KG1 (cell line): ENCODE data around the gene CAPN14.
A peak's percentile ranks its signal among the peaks of the same experiment; 100 is the strongest.

ENCODE experiments used
- DNase-seq: peaks from one replicate; lab custom pipeline; 2025; lab: John Stamatoyannopoulos, UW

Gene CAPN14

GRCh38 chr2:31139671-31140070 lies 77.6 kb downstream of the CAPN14 start:
- no peak for DNase-seq

DNA sequence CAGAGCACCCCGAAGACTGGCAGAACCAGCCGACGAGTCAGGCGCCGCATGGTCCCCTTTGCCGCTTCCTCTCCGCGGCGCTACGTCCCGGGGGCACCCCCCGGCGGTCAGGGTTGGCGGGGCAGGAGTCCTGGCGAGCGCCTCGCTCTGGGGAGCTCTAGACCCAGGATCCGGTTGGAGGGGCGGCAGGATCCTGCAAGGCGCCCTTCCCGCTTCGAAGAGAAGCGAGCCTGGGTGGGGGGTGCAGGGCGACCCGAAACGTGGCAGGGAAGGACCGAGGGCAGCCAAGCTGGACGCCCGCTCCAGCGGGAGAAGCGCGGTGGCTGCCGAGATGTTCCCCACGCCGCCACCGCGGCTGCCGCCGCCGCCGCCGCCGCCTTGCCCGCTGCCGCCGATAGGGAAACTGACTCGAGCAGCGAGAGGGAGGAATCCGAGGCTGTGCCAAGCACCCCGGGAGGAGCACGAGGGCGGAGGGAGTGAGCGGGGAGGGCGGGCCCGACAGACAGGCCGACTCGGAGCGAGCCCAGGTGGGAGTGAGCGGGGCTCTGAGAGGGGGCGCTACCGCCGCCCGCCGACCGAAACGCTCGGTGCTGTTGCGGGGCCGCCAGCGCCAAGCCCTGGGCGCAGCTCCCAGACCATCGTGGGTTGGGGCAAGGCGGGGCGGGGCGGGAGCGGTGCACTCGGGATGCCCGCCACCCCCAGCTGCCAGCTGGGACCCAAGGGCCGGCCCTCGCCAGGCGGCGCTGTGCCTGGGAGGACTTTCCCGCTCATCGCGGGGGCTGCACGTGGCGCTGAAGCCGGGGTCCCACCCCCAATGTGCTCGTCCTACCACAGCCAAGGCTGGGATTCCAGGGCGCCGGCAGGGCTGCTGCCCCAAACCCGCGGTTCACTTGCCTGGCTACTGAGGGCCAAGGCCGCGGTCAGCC lies 79.0 kb downstream of the CAPN14 start, which contains the start of gene GALNT14:
Gene GALNT14 (minus strand): TSS at position 404 of the 926 bp plus-strand sequence. CDS start 354 bp downstream, at position 50.
- DNase-seq = peak; percentile 47

DNA sequence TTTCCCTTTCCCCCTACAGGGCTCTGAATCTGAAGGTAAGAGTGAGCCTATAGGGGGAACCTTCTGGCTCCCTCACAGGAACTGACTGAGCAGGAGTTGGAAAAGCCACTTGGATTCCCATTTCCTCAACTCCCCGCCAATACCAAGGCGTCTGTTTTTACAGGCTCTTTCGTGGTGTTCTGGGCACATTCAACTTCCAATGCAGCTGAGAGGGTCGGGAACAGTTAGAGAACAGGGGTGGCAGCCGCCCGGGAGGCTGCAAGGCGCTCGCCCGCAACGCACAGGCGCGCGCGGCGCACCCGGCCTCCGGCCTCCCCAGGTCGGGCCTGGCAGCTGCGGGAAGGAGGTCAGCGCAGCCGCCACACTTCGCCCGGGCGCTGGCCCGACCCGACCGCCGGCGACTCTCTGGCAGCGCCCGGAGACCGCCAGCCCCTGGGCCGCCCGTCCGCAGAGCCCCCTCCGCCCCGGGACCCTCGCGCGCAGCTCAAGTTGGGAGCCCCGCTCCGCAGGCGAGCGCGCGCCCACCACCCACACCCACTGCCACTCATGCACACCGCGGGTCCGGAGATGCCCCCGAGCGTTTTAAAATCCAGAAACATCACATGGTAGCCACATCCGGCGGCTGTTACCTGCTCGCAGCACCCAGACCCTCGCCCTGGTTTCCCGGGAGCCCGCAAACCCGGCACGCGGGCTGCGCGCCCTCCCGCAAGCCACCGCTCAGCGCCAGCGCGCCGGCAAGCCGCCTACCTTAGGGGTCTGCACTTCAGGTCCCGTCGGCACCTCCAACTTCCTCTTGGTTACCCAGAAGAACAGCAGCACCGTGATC lies 79.9 kb downstream of the CAPN14 start:
- DNase-seq = no peak

GRCh38 chr2:31136732-31137131 lies 80.6 kb downstream of the CAPN14 start:
- no peak for DNase-seq

DNA sequence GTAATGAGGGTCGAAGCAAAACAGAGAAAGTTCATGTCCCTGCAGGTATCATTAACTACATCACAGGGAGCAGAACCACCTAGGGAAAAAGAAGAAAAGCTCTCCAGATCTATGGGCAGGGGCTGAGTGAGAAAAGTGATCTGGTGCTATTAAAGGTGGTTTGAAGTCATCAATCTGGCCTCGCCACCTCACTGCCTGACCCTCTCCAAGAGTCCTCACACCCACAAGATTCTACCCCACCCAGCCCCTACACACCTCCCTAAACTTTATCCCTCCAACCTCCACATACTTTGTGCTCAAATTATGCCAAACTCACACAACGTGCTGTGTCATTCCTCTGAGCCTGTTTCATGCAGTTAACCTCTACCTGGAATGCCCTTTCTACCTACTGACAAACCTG lies 81.3 kb downstream of the CAPN14 start:
- no peak for DNase-seq

GRCh38 chr2:31134480-31134879 lies 82.8 kb downstream of the CAPN14 start:
- no peak for DNase-seq

DNA sequence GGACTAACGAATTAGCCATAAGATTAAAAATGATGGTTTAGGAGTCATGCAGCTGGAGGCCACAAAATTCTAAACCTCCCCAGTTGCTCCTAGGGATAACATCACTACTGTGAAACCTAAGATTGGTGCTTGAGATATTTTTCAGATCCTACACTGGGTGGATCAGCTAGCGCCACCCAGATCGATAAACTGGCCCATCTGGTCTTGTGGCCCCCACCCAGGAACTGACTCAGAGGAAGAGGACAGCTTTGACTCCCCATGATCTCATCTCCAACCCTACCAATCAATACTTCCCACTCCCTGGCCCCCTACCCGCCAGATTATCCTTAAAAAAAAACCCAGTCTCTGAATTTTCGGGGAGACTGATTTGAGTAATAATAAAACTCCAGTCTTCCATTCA lies 84.5 kb downstream of the CAPN14 start:
- no peak for DNase-seq

GRCh38 chr2:31131871-31132270 lies 85.4 kb downstream of the CAPN14 start:
- DNase-seq = no peak

DNA sequence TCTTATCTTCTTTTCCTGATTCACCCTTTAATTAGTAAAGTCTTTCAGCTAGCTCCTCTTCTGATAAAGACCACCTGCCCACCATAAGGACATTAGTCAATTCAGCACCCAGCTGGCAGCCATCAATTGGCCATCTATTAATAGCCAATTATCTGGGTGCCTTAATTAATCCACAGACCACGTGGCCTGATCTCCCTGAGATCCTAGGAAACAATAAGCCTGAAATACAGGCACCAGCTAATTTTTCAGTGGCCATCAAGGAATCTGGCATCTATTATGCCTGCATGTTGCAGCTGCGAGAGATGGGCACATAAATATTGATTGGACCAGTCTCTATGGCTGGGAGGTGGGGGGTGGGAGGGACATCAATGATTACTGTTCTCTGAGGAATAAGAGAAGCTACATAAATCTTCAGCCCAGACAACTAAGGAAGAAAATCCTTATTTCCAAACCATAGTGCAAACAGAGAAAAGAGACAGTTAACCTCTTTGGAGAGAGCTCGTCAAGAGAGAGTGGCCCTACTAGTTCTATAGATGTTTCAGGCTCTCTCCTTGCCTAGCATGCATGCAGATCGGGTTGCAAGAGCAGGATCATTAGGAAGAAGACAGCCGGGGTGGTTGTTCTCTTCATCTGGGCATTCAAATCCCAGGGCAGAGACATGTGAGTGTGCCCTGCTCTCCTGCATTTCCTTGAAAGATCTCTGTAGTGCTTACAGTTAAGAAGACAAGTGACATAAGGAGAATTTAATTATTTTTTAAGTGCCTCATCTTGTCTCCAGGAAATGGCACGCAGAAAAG lies 87.7 kb downstream of the CAPN14 start:
- no peak for DNase-seq

DNA sequence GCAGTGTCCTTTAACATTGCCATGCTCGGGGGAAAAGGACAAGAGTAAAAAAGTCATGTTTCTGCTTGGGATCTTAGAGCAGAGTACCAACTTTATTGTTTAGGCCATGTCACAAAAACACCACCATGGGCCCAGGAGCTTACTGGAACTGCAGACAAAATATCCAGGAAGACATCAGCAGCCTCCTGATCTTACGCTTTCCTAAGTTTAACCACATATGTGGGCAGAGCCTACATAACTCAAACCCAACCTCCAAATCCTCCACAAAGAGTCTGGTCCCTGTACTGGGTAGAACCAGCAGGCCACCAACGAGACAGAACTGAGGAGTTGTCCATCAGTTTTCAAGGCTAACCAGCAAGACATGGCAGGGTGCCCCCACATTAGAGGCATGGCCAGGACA lies 89.4 kb downstream of the CAPN14 start:
- DNase-seq = no peak

- DNase-seq = no peak
Measured at GRCh38 chr2:31125918-31126695, 91.2 kb downstream of the CAPN14 start.

DNA sequence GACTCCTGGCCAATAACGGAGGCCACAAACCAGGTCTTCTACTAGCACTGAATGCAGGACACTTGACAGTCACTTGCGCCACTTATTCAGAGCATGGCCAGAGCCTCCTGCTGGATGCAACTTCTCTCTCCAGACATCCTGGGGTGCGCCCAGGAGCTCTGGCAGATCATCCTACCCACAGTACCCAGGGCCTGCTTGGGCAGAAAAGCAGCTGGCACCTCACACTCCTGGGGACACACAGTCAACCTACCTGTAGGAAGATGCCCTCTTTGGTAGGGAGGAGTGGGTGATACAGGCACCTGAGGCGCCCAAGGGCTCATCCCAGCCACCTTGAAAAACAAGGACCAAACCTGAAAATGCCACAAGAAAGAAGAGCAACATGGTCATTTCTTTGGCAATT lies 92.4 kb downstream of the CAPN14 start:
- no peak for DNase-seq
